GM12872 (cell line): ENCODE results near the gene STAM.

Experiments used
- CTCF ChIP-seq: IDR thresholded peaks from 3 replicates; pipeline ENCODE4 v1.5.1; 2011; ENCODE audit warnings: low read depth, mild to moderate bottlenecking, low read length, moderate library complexity; ENCODE audit not compliant: insufficient read depth

The STAM gene

GRCh38 chr10:17609523-17610079 lies 34.4 kb upstream of the STAM start:
- TF ChIP-seq CTCF, result no peak

DNA sequence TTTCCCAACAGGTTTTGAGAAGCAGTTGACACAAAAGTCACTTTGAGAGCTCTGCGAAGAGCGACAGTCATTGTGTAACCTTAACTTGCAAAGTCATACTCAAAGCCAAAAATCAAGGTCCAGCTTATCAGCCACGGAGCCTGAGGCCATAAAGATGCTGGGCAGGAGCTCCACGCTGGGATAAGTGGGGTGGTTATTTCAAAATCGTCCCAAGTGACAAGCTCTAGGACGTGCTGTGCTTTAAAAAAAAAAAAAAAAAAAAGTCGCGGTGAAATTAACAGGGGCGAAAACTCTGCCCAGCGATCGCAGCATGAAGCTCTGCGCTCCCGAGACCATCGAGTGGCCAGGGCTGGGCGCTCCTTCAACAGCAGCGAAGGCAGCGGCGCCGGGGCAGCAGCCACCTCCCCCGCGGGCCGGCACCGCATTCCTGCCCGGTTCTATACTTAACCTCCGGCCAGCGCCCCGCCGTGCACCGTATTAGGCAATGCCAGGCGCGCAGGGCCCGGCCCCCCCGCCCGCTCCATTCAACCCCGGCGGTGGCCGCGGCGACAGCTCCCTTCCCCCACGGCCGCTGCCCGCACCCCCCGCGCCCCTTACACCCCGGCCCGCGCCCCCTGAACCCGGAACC lies 27.4 kb upstream of the STAM start:
- no peak for TF ChIP-seq CTCF

DNA sequence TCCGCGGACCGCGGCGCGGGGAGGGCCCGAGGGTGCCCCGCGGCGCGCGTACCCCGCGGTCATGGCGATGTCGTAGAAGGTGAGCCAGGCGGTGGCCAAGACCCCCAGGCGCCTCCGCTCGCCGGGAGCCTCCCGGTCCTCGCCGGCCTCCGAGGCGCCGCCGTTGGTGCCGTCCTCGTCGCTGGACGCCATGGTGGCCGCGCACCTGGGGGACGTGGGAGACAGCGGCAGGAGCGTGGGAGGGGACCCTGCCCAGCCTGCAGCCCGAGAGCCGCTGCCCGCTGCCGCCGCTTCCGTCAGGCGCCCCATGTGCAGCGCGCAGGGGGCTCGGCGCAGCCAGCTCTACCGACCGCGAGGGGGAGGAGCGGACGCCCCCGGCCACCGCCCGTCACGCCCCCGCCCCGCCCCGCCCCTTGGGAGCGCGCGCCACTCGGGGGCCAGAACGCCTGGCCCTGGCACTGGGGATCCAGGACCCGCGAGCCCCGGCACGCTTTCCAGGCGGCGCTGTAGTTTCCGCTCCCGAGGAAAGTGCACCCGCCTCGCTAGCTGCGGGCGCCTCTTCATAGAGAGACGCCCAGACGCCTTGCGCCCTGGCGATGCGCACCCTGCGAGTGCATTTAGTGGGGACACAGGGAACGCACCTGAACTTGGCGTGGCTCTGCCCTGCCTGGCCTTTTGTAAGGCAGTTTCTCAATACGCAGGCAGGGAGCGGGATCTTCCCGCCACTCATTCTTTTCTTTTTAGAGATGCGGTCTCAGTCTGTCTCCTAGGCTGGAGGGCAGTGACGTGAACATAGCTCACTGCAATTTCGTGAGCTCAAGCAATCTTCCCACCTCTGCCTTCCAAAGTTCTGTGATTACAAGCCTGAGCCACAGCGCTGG lies 26.7 kb upstream of the STAM start, which contains the start of gene HACD1:
Gene HACD1 (minus strand): TSS at position 344 of the 881 bp plus-strand sequence. CDS start 35 bp downstream, at position 309.
- 0 out of 3 replicates have a peak, but pooled peaks have one; percentile 11 for TF ChIP-seq CTCF

DNA sequence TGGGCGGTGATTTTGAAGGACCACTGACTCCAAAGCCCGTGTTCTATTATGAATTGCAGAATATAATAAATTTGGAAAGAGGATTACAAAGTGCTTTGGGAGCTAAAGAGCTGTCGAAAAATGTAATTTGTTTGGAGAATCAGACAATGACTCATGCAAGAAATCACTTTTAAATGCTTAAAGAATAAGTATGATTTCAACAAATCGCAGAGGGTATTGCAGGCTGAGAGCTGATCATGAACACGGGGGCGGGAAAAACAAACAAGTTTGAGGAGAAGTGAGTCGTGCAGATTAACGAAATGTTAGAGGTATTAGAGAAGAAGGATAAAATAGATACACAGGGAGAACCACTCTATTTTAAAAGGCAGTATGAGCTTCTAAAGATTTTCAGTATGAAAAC lies 21.9 kb upstream of the STAM start:
- TF ChIP-seq CTCF, result no peak

- TF ChIP-seq CTCF, result no peak
Observed at GRCh38 chr10:17624996-17625395, 19.0 kb upstream of the STAM start.

DNA sequence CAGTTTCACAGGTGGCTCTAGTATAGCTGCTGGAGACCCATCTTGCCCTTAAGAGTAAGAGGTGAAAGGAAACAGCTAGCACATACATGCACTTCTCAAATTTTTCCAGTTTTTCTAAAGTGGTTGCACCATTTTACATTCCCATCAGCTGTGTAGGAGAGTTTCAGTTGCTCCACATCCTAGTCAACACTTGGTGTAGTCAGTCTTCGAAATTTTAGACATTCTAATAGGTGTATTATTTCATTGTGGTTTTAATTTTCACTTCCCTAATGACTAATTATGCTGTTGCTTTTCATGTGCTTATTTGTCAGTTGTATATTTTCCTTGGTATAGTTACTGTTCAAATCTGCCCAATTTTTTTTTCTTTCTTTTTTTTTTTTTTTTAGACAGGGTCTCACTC lies 17.3 kb upstream of the STAM start:
- no peak for TF ChIP-seq CTCF

DNA sequence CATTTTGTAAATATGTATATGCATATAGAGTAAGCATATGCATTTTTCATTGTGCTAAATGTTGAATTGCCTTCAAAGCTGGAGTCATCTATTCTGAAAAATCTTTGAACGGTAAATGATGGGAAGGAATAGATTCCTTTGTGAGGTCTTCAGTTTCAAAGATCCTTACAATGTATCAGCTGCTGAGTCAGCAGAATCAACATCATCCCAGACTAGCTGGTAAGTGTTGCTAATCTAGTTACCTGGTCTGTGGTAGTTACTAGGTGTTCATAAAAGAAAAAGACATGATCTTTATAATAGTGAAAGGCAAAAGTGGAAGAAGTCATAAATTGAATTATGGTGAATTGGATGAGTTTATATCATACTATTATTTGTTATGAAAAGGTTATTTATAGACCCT lies 10.6 kb upstream of the STAM start:
- TF ChIP-seq CTCF, result no peak
